Activated CD4-positive, alpha-beta T cell treated with anti-CD3 and anti-CD28 coated beads, Interleukin-2, amount 10 ng/mL, durations not matched to agents 7 days and 5 days (primary cell): ENCODE results near the gene RALA. TPM values are rescaled to one million over a fixed set of nuclear protein-coding genes. Genes with fewer than 3 reads are reported as not detected.

Experiments used
- CTCF ChIA-PET: fragments of 350-600 bp; sonication (Branson Sonifier 250); formaldehyde crosslinking; loops from one replicate; lab custom pipeline; 2021; ENCODE audit warnings: antibody characterized with exemption; lab: Charles Lee
- POLR2A ChIA-PET: fragments of 350-600 bp; sonication (Branson Sonifier 250); formaldehyde crosslinking; loops from one replicate; lab custom pipeline; 2021; ENCODE audit warnings: antibody characterized with exemption; lab: Charles Lee
- DNase-seq: peaks from one replicate; pipeline ENCODE4 v3.0.0-alpha.2; 2020
- H3K27ac Mint-ChIP-seq: one replicate; pipeline ENCODE4 v1.8.0; 2021; ENCODE audit warnings: mild to moderate bottlenecking, moderate library complexity, mixed read lengths
- H3K27me3 Mint-ChIP-seq: one replicate; pipeline ENCODE4 v1.8.0; 2021; ENCODE audit warnings: mixed read lengths
- H3K36me3 Mint-ChIP-seq: one replicate; pipeline ENCODE4 v1.8.0; 2021; ENCODE audit warnings: low read depth, mixed read lengths
- H3K4me1 Mint-ChIP-seq: one replicate; pipeline ENCODE4 v1.8.0; 2021; ENCODE audit warnings: mixed read lengths
- H3K4me3 Mint-ChIP-seq: one replicate; pipeline ENCODE4 v1.8.0; 2021; ENCODE audit warnings: mild to moderate bottlenecking, moderate library complexity, mixed read lengths
- H3K9me3 Mint-ChIP-seq: one replicate; pipeline ENCODE4 v1.8.0; 2021; ENCODE audit warnings: mixed read lengths
- total RNA-seq, 2 experiments: library from RNA; stranded (reverse); gene quantifications; one replicate each; pipeline ENCODE4 v1.2.3, GENCODE V29; 2021

The RALA gene
- total RNA-seq, 2 experiments from 2014 or later, result 34.1 to 34.2 TPM

DNA sequence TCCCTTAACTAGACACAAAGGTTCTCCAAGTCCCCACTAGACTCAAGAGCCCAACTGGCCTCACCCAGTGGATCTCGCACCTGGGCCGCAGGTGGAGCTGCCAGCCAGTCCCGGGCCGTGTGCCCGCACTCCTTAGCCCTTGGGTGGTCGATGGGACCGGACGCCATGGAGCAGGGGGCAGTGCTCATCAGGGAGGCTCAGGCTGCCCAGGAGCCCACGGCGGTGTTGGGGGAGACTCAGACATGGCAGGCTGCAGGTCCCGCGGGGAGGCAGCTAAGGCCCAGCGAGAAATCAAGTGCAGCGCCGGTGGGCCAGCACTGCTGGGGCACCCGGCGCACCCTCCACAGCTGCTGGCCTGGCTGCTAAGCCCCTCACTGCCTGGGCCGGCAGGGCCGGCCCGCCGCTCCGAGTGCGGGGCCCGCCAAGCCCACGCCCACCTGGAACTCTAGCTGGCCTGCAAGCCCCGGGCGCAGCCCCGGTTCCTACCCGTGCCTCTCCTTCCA is 130.5 kb downstream of the RALA start:
- Mint-ChIP-seq H3K4me3 (no peak overlapping the region), H3K4me1 (peaks cover 9% of the 10 kb centered on the region), H3K27ac (no peak overlapping the region), H3K27me3 (no peaks in the 10 kb centered on the region), H3K9me3 (peaks cover 10% of the 10 kb centered on the region), H3K36me3 (peaks cover 6% of the 10 kb centered on the region)
- ChIA-PET CTCF (interaction anchor here (1.4 to 1.9 kb wide), 2 partner anchors 14 to 173 kb away, joined by 4 to 6 read pairs; no protein-coding TSS in a partner anchor), POLR2A (no interaction called here)
- DNase-seq, result no peak

DNA sequence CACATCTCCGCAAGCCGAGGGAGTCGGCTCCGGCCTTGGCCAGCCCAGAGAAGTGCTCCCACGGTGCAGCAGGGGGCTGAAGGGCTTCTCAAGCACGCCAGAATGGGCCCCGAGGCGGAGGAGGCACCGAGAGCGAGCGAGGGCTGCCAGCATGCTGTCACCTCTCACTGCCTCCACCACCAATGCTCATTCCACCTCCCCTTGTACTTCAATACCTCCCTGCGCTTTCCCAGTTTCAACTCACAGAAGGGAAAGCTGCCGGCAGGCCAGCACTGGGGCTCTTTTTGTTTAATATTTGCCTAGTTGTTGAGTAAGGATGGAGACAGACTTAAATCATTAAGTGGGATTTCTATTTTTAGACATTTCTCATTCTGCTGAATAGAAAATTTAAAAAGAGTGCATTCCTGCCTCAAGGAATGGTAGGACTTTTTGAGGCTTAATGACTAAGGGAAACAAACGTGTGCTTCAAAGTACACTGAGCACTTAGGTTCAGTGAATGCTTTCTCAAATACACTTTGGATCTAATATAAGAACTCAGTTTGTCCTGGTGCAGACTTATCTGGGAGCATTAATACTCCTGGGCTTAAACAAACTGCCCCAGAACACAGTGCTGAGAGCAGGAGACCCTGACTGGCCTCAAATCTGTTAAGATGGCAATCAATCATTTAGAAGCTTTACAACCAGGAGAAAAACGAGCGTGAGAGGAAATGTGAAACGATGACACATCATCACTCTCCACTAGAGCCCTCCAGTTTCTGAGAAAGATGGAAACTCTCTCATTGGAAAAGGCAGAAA is 131.2 kb downstream of the RALA start:
- CTCF ChIA-PET, result interaction anchor here (1.4 to 1.9 kb wide), 2 partner anchors 14 to 174 kb away, joined by 4 to 6 read pairs; no protein-coding TSS in a partner anchor
- POLR2A ChIA-PET, result no interaction called here
- Mint-ChIP-seq H3K27ac (no peak overlapping the region), H3K36me3 (peaks cover 6% of the 10 kb centered on the region), H3K4me3 (no peak overlapping the region), H3K4me1 (peaks cover 9% of the 10 kb centered on the region), H3K9me3 (peaks cover 10% of the 10 kb centered on the region), H3K27me3 (no peaks in the 10 kb centered on the region)
- no peak for DNase-seq

DNA sequence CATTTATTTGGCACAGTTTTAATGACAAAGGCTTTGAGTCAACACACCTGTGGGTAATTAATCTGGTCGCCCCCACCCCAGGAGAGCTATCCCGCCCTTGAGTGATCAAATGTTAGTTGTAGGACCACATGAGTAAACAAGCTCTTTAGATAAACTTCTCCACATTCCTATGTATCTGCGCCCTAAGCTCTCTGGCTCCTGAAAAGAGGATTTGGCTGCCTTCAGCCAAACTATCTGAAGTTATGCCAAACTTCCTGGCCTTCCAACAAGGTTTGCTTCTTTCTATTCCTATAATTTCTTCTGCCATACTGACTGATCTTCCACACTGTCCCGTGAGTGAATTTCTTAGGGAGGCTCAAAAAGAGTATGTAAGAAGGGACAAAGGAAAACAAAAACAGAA is 134.2 kb downstream of the RALA start:
- H3K27ac Mint-ChIP-seq, result no peak overlapping the region
- POLR2A ChIA-PET, result no interaction called here
- peaks cover 9% of the 10 kb centered on the region for H3K4me1 Mint-ChIP-seq
- H3K36me3 Mint-ChIP-seq, result peaks cover 5% of the 10 kb centered on the region
- no peak overlapping the region for H3K4me3 Mint-ChIP-seq
- no peak for DNase-seq
- CTCF ChIA-PET, result interaction anchor here (0.7 to 1.2 kb wide), 3 partner anchors 10 to 177 kb away, joined by 3 to 5 read pairs (median 3); no protein-coding TSS in a partner anchor
- H3K27me3 Mint-ChIP-seq, result no peaks in the 10 kb centered on the region
- peaks cover 10% of the 10 kb centered on the region for H3K9me3 Mint-ChIP-seq

Other genes starting within 250 kb of the RALA start
- 10 to 100 TPM; 12.1 to 16.1 TPM for gene YAE1, start 57.2 kb upstream of the RALA start, total RNA-seq